HG03280 (cell line): ENCODE measurements around the gene C14orf119.

ENCODE experiments used
- ATAC-seq: cut with Tn5 transposase; IDR thresholded peaks from one replicate; pipeline ENCODE4 v1.9.1; 2021; ENCODE audit warnings: mild to moderate bottlenecking, moderate library complexity; ENCODE audit not compliant: unreplicated experiment

C14orf119 gene, protein sequence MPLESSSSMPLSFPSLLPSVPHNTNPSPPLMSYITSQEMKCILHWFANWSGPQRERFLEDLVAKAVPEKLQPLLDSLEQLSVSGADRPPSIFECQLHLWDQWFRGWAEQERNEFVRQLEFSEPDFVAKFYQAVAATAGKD

DNA sequence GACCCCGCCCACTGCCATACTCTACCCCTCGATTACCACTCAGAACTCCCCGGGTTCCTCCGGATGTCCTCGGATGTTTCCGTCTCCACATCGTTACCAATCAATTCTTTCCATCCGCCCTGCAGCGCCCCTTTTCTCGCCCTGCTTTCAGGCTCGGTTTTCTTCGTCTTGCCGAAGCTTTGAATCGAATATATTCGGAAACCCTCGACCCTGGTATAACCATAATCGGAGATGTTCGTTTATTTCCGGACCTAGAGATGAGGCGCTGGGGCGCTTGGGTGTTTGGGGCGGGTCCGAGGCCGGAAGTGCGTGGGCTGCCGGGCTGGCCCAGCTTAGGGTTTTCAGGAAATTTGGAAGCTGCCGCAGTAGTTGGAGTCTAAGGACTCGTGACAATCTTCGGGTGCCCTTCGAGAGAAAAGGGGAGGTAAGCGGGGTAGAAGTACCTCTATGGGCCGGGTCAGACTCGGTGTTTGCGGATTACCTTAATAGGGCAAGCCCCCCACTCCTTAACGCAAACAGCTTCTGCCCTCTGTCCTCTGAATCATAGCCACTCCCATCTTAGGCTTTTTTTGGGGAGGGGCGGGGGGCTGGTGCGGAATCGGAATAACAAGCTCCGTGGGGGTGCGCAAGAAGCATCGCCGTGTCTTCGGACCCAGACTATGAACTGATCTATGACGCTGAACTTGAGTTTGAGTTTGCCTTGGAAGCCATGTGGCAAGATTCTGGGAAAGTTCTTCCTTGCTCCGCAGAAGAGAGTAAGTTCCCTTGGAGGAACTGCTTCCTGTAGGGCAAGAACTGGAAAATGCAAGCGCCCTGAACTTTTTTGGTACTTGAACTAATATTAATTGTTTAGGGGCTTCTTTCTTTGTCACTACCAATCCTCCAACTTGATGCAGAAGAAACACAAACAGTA is at the start of gene C14orf119:
TSS of gene C14orf119 (plus strand) at position 310 of the 913 bp plus-strand sequence. CDS start 2,154 bp downstream, outside the sequence.
- peak; percentile 91 for ATAC-seq

DNA sequence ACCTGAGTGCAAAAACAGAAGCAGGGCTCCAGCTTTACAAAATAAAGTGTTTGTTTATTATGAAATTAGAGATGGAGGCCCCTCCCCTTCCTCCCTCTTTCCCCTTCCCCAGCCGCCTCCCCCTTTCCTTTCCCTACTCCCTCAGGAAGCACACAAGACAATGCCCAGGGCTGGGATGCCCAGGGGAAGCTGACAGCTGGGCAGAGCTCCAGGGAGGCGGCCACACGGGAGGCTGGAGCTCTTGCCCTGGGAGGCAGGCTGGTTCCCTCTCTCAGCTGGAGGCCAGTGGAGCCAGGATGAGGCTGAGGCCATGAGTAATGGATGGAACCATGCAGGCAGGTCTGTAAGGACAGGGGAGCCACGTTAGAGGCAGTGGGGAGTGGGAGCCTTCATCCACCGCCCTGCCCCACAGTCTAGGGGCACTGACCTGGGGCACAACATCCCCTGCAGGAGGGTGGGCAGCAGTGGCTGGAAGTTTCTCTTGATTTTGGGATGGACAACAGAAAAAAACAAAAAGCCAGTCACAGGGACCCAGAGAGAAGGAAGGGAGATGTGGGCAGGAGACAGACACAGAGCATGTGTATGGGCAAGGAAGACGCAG is 48.2 kb upstream of the C14orf119 start:
- ATAC-seq = no peak

DNA sequence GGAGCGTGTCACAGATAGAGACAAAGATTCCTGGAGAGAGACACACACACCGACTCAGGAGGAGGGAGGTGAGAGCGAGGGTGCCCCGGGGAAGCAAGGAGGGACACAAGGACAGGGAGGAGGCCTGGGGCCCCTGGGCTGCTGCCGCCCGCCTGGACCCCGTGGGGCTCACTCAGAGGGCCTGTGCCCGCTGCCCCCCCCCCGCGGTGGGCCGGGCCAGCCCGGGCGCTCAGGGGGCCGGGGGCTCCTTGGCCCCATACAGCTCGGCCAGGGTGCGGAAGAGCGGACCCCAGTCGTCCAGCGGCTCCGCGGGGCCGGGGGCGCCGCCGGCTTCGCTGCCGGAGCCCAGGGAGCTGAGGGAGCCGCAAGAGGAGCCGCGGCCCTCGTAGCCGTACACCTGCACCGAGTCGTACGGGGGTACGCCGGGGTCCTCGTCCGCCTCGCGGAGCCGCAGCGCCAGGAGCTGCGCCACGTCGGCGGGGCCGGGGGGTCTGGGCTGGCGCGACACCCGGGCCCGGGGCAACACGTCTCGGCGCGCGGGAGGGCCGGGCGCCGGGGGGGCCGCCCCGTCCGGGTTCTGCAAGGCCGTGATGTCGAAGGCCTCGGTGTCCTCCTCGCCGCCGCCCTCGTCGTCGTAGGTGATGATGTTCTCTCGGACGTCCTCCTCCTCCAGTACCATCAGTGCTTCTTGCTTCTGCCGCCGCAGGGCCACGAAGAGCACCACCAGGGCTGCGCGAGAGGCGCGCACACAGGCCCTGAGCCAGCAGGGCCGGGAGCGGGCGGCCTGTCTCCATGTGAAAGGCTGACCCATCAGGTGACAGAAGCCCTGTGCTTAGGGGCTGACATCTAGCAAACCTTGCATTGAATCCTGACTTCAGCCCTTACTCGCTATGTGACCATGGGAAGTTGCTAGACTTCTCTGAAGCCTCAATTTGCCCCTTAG is 47.3 kb upstream of the C14orf119 start:
- ATAC-seq = no peak

DNA sequence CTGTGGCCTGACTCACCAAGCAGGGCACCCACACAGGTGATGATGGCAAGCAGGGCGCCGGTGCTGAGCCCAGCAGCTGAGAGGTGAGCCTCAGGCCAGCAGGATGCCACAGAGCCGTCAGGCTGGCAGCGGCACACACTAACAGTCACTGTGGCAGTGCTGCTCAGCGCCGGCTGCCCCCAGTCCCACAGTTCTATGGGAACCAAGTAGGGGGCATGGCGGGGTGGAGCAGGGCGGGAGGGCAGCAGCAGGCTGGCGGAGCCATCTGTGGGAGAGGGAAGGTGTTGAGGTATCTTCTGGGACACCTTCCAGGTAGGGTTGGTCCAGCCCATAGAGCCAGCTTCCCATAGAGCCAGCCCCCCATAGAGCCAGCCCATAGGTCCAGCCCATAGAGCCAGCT is 46.3 kb upstream of the C14orf119 start:
- no peak for ATAC-seq

DNA sequence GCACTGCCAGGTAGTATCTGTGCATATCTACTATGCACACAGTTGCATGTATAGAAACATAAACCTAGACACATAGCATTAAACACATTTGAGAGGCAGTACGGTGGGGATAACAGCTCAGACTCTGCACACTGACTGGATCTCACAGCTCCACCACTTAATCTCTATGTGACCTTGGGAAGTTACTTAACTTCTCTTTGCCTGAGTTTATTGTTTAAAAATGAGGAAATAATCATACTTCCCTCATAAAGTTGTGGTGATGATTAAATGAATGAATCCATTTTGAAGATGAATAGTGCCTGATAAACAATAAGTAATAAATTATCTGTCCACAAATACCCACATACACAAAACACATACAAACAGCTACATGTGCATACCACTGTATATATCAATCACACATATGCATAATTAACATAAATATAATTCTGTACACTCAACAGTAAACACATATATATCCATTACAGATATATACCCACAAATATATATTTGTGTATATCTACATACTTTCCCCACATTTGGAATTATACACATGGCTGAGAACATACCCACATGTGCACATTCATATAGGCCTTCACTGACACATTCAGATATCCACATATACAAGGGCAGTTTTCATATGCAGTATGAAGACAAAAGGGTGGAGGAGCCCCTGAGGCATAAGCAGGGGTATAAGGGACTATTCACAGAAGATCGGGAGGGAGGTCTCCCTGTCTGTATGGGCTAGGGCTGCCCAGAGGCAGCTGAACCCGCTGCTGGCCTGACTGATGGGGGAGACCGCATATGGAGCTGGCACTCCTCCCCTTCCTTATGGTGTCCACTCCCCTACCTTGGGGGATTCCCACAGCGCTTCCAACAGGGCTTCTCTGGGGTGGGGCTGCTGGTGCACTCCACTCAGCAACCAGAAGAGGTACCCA is 43.9 kb upstream of the C14orf119 start:
- ATAC-seq = no peak

DNA sequence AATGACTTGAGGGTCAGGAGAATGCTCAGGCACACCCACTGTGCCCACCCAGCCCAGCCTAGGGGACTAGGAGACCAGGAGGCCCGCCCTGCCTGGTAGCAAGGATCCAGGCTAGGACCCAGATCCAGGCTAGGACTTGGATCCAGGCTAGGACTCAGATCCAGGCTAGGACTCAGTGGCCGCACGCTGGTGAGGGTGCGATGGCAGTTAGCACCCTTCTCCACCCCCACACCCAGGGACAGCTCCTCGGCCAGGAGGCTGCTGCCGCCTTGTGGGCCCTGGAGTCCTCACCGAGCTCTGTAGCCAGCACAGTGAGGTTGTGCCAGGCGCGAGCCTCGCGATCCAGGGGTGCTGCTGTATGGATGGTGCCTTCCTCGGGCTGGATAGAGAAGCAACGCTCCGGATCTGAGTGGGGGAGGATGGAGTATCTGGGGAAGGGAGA is 43.1 kb upstream of the C14orf119 start:
- no peak for ATAC-seq

DNA sequence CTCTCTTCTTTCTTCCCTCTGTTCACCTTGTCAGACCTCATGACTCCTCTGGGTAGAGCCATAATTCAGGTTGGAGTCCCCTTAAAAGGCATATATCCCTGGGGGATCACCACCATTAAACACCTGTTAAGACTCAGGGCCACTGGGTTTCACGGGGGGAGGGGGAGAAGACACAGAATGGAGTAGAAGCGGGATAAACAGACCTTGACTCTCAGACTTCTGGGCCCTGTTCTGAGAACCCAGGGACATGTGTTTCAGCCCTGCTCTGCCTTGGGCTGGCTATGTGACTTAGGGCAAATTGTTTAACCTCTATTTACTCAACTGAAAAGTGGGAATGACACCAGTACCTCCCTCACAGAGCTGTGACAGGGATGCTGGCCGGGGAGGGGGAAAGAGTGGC is 42.6 kb upstream of the C14orf119 start:
- ATAC-seq = no peak

DNA sequence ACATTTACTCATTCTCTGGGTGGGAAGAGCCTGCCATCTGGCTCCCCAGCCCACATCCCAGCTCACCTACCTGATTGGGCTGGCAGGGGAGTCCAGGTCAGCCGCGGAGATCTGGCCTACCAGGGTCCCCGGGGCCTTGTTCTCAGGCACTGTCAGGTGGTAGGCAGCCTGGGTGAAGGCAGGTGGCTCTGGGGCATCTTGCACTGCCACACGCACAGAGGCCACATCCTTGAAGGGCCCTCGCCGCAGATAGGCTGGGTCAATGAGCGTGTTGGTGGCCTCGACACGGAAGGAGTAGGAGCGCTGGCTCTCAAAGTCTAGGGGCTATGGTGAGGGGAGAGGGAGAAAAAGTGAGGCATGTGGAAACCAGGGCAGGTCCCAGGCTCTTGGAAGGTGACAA is 41.9 kb upstream of the C14orf119 start:
- ATAC-seq = no peak

DNA sequence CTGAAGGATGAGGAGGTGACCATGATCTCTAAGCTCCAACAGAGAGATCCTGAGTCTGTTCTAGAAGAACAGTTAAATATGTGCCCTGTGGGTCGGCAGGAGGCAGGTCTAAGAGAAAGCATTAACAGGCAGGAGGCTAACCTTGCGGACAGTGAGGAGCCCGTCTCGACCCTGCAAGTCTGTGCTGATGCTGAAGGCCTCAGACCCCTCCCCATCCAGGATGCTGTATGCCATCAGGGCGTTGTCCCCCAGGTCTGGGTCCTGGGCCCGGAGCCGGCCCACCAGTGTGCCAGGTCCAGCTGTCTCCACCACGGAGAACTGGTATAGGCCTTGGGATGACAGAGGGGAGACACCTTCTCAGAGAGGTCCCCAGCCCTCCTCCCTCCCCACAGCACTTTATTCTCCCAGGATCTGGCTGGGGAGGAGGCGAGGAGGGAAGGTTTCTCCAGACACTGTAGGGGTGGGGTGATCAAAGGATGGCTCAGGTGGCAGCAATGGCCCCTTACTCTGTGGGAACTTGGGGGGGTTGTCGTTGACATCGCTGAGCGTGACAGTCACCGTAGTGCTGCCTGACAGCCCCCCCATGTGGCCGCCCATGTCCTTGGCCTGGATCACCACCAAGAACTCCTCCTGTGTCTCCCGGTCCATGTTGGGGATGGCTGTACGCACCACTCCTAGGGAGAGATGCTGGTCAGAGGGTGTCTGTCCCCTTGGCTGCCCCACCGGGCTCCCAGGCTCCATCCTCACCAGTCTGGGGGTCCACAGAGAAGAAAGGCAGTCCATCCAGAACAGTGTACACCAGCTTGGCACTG is 41.1 kb upstream of the C14orf119 start:
- no peak for ATAC-seq

DNA sequence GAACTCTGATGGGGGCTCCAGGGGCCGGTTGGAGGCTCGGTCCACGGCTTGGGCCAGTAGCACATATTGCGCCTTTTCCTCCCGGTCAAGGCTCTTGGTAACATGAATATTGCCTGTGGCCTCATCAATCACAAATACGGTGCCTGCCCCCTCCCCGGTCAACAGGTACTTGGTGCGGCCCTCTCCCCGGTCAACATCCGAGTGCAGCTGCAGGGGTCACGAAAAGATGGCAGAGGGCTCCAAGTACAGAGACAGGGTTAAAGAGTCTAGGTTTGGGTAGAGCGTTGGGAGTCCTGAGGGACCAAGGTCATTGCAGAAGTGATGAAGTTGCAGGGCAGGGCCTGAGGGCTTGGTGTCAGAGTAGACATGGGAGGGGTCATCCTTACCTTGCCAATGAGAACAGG is 40.2 kb upstream of the C14orf119 start:
- no peak for ATAC-seq

DNA sequence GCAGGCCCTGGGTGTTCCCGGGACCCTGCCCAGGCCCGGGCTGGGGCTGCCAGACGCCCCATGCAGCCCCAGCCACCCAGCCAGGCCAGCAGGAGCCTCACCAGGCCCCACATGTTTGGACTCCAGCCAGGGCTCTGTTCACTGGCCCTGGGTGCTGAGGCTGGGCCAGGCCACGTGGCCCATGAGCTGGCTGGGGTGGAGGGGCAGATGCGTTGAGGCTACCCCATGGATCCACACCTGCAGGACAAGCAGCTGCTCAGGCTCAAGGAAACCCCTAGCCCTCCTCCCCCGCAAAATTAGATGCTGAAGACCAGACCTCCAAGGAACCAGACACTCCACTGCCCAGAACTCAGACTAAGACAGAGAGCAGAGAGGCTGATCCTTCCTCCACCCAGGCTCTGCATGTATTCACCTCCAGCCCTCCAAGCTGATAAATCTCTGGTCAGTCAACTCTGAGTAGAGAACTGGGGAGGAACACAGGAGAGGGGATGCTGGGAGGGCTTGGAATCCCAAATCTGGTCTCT is 39.6 kb upstream of the C14orf119 start:
- no peak for ATAC-seq

DNA sequence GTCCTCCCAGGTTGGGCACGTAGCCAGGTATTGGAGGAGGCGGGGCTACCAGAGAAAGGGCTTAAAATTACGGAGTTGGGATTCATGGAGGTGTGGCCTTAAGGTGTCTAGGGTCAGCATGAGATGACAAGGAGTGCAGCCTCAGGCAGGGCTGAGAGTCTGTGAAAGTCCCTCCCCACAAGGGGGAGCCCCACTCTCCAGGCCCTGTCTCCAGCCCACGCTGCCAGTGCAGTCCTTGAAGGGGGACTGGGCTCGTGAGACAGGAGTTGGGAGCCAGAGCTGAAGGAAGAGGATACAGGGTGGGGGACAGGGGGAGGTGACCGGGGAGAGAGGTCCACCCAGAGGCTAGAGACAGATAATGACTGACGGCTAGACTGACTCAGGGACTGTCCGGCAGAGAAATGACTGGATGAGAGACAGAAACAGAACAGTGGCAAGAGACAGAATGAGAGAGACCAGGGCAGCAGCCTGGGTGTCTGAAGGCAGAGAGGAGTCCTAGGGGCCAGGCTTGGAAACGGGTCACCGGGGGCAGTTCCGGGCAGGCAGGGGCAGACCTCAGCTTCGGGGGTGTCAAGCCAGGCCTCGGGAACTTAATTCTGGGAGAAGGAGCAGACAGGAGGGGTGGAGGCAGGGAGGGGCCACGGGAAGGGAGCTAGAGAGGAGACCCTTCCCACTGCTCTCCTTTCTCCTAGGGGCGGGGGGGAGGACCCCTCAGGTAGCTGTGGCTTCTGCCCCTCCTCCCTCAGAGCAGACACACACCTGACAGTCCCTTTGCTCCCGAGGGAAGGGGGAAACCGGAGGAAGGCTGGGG is 39.0 kb upstream of the C14orf119 start:
- peak; percentile 47 for ATAC-seq

DNA sequence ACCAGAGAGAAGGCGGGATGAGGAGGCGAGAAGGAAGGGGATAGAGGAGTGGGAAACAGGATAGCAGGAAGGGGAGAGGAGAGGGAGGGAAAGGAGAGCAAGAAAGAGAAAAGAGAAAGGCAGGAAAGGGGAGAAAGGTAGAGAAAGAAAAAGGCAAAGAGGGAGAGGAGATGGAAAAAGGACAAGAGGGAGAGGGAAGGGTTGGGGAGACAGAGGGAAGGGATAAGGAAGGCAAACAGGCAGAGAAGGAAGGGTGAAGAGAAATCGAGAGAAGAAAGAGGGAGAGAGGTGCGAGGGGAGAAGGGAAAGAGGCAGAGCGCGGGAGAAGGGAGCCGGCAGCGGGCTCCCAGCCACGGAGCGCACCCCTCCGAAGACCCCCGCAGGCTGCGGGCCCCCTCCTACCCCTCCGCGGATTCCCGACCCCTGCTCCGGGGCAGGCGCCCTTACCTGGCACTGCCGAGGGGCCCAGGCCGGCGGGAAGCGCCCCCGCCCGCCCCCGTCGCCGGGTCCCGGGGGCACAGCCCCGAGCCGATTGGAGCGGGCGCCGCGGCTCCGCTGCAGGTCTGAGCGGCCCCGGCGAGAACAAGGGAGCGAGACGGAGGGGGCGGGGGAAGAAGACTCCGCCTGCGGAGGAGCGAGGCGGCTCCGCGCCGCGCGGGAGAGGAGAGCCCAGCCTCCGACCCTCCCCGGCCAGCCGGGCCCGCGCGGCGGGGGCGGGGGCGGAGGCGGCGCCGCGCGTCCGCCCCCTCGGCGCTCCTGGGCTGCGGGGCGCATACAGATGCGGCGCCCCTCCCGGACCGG is 38.1 kb upstream of the C14orf119 start, which contains the start of gene CDH24:
TSS of gene CDH24 (minus strand) at position 565 of the 801 bp plus-strand sequence. CDS start 1,787 bp downstream, outside the sequence.
- ATAC-seq = peak; percentile 55

DNA sequence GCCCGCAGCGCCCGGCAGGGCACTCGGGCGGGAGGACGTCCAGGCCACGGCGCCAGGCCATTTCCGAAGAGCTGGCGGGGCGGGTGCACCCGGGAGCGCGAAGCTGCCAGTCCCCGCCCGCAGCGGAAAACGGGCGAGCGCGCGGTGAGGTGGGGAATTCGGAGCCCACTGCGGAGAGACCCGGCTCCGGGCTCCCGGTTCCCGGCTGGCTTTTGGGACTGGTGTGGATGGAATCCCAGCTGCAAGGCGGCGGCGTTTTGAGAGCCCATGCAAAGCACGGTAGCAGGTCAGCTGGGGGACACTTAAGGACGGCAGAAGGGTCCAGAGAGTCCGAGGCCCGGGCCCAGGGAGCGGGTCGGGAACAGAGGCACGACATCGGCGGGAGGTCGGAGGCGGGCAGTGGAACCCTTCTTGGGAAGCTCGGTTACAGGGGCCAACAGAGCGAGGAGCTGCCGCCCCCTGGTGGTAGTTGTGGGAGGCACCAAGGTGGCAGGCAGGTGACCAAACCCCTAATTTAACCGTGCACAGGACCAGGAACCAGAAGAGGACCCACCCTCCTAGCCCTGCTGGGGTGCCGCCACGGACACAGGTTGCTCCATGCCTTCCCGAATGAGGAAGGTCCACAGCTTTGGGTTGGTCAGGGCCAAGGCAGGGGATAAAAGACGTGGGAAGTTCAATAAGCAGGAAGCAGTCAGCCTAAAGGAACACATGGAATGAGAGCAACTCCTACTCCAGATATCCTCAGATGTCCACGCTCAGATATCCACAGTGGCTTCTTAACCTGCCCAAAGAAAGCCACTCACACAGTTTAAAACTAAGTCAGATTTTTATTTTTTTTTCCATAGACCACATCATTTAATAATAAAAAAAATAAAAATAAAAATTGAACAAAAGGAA is 37.3 kb upstream of the C14orf119 start:
- peak; percentile 59 for ATAC-seq

DNA sequence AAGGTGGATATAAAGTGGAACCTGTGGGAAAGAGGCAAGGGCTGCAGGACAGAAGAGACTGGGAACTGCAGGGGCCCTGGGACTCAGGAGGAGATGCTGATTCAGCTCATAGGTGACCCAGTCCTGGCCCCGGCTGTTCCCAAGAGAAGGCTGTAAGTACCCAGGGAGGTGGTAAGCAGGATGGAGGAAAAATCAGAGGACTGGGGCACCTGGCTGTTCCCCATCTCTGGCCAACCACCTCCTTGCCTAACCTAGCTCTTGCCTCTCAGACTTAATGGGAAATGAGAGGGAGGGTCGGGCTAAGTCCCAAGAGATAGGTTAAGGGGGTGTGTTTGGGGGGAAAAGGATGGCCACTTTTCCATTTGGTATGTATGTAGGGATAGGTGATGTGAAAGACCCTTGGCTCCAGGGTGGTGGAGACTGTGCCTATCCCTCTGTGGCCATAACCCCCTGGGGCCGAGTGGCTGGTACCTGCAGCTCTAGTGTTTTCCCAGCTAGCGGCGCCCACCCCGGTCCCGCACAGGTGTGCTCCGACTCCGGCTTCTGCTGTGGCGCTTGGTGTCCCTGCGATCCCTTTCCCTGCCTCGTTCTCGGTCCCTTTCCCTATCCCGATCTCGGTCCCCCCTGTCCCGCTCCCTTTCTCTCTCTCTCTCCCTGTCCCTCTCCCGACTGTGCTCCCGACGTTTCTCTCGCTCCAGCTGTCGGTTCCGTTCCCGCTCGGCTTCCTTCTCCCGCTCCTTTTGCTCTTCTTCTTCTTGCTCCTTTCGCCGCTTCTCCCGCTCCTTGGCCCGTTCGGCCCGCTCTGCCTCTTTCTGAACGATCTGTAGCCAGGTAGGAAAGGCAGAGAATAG is 36.4 kb upstream of the C14orf119 start:
- ATAC-seq = no peak
